HCEC 1CT (cell line): ENCODE data around the gene PDXDC1.
"Not testable (repeated sequence)": the region's sequence is repeated elsewhere in the genome, so short reads cannot be mapped to it uniquely, and the experiment has no call there.

Experiments used
- DNase-seq: peaks from one replicate; pipeline ENCODE4 v3.0.0-alpha.2; 2017

PDXDC1 gene

GRCh38 chr16:15043344-15043743 lies 68.5 kb downstream of the PDXDC1 start:
- DNase-seq = no peak

DNA sequence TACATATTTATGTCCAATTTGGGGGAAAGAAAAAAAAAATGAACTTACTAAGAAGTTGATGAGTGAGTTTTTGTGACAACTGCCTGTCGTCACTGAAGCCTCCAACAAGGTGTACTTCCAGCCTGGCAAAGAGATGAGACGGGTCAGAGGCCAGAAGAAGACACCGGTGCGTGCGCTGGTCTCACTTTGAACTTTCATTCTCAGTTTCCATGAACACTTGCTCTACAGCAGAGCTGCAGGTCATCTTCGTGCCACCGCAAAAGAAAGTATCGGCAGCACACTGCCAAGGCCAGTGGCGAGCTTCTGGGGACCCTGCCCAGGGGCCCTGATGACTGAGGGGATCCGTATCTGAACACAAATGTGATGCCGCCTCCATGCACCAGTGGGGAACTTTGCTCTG lies 69.5 kb downstream of the PDXDC1 start:
- no peak for DNase-seq

DNA sequence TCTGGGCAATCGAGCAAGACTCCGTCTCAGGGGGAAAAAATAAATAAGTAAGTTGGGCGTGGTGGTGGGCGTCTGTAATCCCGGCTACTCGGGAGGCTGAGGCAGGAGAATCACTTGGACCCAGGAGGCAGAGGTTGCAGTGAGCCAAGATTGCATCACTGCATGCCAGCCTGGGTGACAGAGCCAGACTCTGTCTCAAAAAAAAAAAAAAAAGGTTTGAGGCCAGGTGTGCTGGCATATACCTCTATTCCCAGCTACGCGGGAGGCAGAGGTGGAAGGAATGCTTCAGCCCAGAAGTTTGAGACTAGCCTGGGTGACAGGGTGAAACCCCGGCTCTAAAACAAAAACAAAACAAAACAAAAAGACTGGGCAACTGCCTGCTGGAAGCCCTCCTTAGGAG lies 70.4 kb downstream of the PDXDC1 start:
- not testable (repeated sequence) for DNase-seq

GRCh38 chr16:15046692-15047376 lies 72.0 kb downstream of the PDXDC1 start:
- no peak for DNase-seq

DNA sequence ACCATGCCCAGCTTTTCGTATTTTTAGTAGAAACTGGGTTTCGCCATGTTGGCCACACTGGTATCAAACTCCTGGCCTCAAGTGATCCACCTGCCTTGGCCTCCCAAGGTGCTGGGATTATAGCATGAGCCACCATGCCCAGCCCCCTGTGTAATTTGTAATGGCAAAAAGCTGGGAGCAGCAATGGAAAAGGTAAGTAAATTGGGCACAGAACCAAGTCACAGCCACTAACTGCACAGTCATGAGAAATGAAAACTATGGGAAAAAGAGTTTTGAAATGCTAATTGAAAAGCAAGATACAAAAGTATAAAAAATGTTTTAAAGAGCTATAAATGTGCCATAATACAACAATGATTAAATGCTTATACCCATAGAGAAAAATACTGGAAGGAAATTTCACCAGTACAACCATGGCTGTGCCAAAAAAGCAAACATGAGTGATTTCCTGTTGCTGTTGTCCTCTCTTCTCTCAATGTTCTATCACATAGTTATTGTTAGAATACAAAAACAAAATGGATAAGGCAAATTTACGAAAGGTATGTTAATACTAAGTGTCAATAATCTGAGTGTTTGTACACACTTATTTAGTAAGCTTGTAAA lies 74.9 kb downstream of the PDXDC1 start:
- DNase-seq = no peak

DNA sequence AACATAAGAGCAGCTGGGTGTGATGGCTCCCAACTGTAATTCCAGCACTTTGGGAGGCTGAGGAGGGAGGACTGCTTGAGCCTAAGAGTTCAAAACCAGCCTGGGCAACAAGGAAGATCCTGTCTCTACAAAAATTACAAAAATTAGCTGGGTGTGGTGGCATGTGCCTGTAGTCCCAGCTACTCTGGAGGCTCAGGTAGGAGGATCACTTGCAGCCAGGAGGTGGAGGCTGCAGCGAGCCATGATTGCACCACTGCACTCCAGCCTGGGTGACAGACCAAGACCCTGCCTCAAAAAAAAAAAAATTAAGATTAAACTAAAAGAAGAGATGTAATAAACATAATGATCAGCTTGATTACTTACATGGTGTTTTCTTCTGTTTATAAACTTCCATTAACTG lies 75.6 kb downstream of the PDXDC1 start:
- not testable (repeated sequence) for DNase-seq

DNA sequence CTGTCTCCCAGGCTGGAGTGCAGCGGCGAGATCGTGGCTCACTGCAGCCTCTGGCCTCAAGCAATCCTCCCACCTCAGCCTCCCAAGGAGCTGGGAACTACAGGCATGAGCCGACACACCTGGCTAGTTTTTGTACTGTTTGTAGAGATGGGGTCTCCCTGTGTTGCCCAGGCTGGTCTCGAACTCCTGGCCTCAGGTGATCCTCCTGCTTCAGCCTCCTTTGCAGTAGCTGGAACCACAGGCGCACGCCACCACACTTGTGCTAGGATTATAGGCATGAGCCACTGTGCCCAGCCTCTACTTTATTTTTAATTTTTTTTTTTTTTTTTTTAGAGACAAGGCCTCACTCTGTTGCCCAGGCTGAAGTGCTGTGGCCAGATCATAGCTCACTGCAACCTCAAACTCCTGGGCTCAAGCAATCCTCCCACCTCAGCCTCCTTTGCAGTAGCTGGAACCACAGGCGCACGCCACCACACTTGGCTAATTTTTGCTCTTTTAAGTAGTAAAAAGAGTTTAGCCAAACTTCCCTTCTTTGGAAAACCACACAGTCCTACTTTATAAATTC lies 76.6 kb downstream of the PDXDC1 start:
- DNase-seq = no peak

DNA sequence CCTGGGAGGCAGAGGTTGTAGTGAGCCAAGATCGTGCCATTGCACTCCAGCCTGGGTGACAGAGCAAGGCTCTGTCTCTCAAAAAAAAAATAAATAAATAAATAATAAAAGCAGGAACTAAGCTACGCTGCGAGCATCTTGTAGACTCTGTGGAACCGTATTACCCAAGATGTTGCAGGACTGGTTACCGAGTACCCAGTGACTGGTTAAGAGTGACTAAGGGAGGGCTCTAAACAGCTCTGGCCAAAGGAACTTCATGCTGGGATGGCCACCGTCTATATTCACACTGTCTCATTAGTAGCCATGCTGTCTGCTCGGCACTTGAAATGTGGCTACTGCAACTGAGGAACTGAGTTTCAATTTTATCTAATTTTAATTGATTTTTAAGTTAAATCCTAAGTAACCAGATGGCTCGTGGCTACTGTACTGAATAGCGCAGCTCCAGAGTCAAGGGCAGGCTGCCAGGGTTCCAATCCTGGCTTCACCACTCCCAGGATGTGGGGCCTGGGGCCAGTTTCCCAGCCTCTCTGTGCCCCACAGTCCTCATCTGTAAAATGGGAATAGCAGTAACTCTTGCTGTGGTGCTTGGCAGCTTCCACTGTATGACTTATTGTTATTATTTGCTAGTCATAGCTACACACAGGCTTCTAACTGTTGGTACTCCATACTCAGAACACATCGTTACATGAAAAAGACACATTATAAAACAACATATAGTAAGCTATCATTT lies 78.1 kb downstream of the PDXDC1 start:
- no peak for DNase-seq

DNA sequence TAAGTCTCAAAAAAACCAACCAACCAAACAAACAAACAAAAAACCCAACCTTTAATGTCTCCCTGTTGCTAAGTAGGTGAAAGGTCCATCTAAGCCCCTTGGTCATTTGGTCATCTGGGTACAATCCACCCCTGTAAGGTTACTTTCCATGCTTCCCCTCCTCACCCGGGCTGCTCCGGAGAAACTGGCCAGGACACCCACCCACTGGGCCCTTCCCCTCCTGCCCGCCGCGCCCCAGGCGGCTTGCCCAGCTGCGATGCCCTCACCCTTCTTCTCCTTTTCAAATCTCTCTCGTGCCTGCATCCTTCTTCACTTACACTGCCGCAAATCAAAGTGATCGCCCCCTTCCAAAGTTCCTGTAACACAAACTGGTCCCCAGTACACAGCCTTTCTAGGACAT lies 79.1 kb downstream of the PDXDC1 start:
- DNase-seq = no peak

GRCh38 chr16:15054357-15055140 lies 79.7 kb downstream of the PDXDC1 start:
- no peak for DNase-seq

GRCh38 chr16:15055141-15056053 lies 80.6 kb downstream of the PDXDC1 start:
- peak; percentile 21 for DNase-seq

DNA sequence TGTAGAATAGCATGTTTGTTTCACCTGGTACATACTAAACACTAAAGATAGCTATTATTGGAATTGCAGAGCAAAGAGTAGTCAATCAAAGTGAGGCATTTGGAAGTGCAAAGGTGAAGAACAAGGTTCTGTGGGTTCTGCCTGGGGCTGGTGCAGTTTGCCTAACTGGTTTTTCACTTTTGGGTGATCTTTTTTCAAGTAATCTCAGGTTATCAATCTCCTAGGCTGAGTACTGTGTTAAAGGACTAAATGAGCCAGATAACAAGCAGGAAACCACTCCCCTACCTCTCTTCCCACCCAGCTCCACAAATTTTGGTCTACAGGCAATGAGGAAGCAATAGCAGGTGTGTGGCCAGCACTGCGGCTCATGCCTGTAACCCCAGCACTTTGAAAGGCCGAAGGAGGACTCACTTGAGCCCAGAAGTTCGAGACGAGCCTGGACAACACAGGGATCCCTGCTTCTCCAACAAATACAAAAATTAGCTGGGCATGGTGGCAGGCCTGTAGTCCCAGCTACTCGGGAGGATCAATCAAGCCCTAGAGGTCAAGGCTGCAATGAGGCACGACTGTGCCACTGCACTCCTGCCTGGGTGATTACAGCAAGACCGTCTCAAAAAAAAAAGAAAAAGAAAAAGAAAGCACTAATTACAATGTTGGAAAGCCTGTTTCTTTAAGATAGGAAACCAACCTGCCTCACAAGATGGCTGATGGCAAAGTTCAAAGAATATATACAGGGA lies 83.0 kb downstream of the PDXDC1 start:
- no peak for DNase-seq

- no peak for DNase-seq
Observed at GRCh38 chr16:15059324-15059723, 84.5 kb downstream of the PDXDC1 start.

DNA sequence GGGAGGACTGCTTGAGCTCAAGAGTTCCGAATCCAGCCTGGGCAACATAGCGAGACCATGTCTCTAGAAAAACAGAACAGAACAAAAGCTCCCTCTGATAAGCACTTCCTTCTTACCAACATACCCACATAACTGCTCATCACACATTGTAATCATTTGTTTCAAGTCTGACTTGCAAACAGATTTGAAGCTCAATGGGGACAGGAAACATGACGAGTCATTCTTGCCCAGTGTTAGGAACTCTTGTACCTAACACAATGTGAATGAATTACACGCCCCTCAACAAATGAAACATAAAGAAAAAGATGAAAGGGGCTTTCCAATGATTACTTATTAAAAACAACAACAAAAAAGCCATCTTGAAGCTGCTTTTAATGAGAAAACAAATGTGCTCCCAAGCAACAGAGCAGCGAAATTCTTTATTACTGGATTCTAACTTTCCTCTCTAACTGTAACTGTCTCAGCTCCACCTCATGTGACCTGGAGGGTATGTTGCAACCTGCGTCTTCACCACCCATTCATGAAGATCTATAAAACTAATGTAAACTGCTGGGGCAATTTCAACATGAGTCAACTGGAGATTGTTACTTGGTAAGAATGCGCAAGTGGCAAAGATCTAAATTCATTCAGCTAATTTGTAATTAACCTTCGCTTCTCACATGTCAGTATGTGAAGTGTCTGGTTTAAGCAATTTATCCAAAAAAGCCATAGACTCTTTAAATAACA lies 87.4 kb downstream of the PDXDC1 start:
- not testable (repeated sequence) for DNase-seq

DNA sequence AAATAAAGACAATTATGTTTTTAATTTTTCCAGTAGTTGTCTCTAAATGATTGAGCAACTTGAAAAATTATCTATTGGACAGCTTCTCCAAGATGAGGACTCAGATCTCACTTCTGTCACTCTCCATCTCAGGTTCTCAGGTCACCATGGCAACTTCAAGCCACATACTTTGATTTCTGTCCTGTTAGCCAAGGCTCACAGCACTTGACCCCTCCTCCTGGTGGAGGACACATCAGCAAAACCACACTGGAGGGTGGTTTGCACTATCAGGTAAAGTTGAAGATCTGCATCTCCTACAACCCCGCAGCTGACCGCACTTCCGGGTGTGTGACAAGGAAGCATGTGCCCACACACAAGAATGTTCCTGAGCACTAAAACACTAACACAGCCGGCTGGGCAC lies 91.1 kb downstream of the PDXDC1 start:
- not testable (repeated sequence) for DNase-seq

GRCh38 chr16:15066690-15067089 lies 91.9 kb downstream of the PDXDC1 start:
- not testable (repeated sequence) for DNase-seq

GRCh38 chr16:15071013-15071412 lies 96.2 kb downstream of the PDXDC1 start:
- not testable (repeated sequence) for DNase-seq

GRCh38 chr16:15071916-15072769 lies 97.3 kb downstream of the PDXDC1 start:
- DNase-seq = not testable (repeated sequence)

- DNase-seq = no peak
Observed at GRCh38 chr16:15073101-15073500, 98.3 kb downstream of the PDXDC1 start.
